IMR-90 (cell line): ENCODE measurements around the gene TTC7B. TPM values are rescaled to one million over a fixed set of nuclear protein-coding genes. Genes with fewer than 3 reads are reported as not detected.

Experiments
- ATAC-seq: fragments of 200-7000 bp; cut with Tn5 transposase; 2 replicates; pipeline ENCODE4 v1.9.1; 2020; ENCODE audit warnings: low read depth, mild to moderate bottlenecking, moderate library complexity
- BruUV-seq: library from RNA; stranded (reverse); fragments of 400-500 nt; replicated peaks from 2 replicates; lab custom pipeline; 2021; lab: Mats Ljungman, UMichigan
- CTCF ChIA-PET: fragments of 300-600 bp; formaldehyde crosslinking; extraction: SDS; loops from one replicate; lab custom pipeline; 2021; ENCODE audit warnings: antibody characterized with exemption; lab: Yijun Ruan, JAX
- POLR2A ChIA-PET: fragments of 300-600 bp; sonication (Branson Sonifier 250); formaldehyde crosslinking; loops from one replicate; lab custom pipeline; 2022; ENCODE audit warnings: antibody characterized with exemption; ENCODE audit not compliant: unreplicated experiment; lab: Charles Lee
- DNase-seq: peaks from one replicate; pipeline ENCODE4 v3.0.0; 2013
- H2AFZ ChIP-seq: replicated peaks from 2 replicates; pipeline ENCODE3; 2013; ENCODE audit warnings: low read length, mild to moderate bottlenecking; ENCODE audit not compliant: poor library complexity
- H2AK5ac ChIP-seq: 2 replicates; pipeline ENCODE4 v1.6.1; 2013; ENCODE audit warnings: low read depth, low read length, inconsistent platforms
- H2AK9ac ChIP-seq: replicated peaks from 2 replicates; pipeline ENCODE3; 2013; ENCODE audit warnings: mild to moderate bottlenecking, low read depth, low read length, moderate library complexity; ENCODE audit not compliant: poor library complexity
- H2BK120ac ChIP-seq: 2 replicates; pipeline ENCODE4 v1.6.1; 2013; ENCODE audit warnings: low read depth, low read length, inconsistent platforms
- H2BK15ac ChIP-seq: 3 replicates; pipeline ENCODE4 v1.6.1; 2013; ENCODE audit warnings: low read depth, low read length, inconsistent platforms
- H2BK20ac ChIP-seq: 2 replicates; pipeline ENCODE4 v1.6.1; 2013; ENCODE audit warnings: low read depth, mild to moderate bottlenecking, inconsistent platforms, low read length, moderate library complexity
- H2BK5ac ChIP-seq: 2 replicates; pipeline ENCODE4 v1.6.1; 2013; ENCODE audit warnings: mild to moderate bottlenecking, low read depth, low read length, inconsistent platforms; ENCODE audit not compliant: poor library complexity, severe bottlenecking
- H3K14ac ChIP-seq: replicated peaks from 2 replicates; pipeline ENCODE4 v1.6.1; 2013; ENCODE audit warnings: low read depth, low read length, inconsistent platforms
- H3K18ac ChIP-seq: 2 replicates; pipeline ENCODE4 v1.6.1; 2013; ENCODE audit warnings: low read depth, low read length, control low read depth
- H3K23ac ChIP-seq: 2 replicates; pipeline ENCODE4 v1.6.1; 2013; ENCODE audit warnings: low read depth, low read length, inconsistent platforms
- H3K27ac ChIP-seq: 2 replicates; pipeline ENCODE4 v1.5.1; 2013; ENCODE audit warnings: mild to moderate bottlenecking, control low read depth, low read length; ENCODE audit not compliant: insufficient read depth
- H3K27me3 ChIP-seq: 2 replicates; pipeline ENCODE4 v1.6.1; 2013; ENCODE audit warnings: low read length; ENCODE audit not compliant: control insufficient read depth, insufficient read depth
- H3K36me3 ChIP-seq: 2 replicates; pipeline ENCODE4 v1.6.1; 2013; ENCODE audit warnings: low read length, mixed read lengths; ENCODE audit not compliant: control insufficient read depth, insufficient read depth
- H3K4ac ChIP-seq: 2 replicates; pipeline ENCODE4 v1.6.1; 2013; ENCODE audit warnings: low read depth, low read length, inconsistent platforms
- H3K4me1 ChIP-seq: 2 replicates; pipeline ENCODE4 v1.6.1; 2013; ENCODE audit warnings: low read length, mixed read lengths; ENCODE audit not compliant: control insufficient read depth, insufficient read depth
- H3K4me2 ChIP-seq: 2 replicates; pipeline ENCODE4 v1.6.1; 2013; ENCODE audit warnings: low read depth, mild to moderate bottlenecking, control low read depth, low read length, moderate library complexity
- H3K4me3 ChIP-seq: 2 replicates; pipeline ENCODE4 v1.5.1; 2013; ENCODE audit warnings: low read depth, mild to moderate bottlenecking, control low read depth, low read length, moderate library complexity; ENCODE audit not compliant: insufficient read depth
- H3K56ac ChIP-seq: 2 replicates; pipeline ENCODE4 v1.6.1; 2013; ENCODE audit warnings: low read length, inconsistent platforms; ENCODE audit not compliant: insufficient read depth; ENCODE audit errors: extremely low read depth
- H3K79me1 ChIP-seq, 2 experiments: 2 replicates each; pipeline ENCODE4 v1.6.1; 2013; ENCODE audit warnings: low read length in 2 of 2, inconsistent platforms in 1 of 2, low read depth in 1 of 2
- H3K9ac ChIP-seq: 2 replicates; pipeline ENCODE4 v1.6.1; 2013; ENCODE audit warnings: low read depth, low read length, control low read depth
- H3K9me1 ChIP-seq: 2 replicates; pipeline ENCODE4 v1.6.1; 2013; ENCODE audit warnings: low read length, inconsistent platforms; ENCODE audit not compliant: insufficient read depth
- H3K9me3 ChIP-seq: 2 replicates; pipeline ENCODE4 v1.6.1; 2013; ENCODE audit warnings: low read length; ENCODE audit not compliant: control insufficient read depth, insufficient read depth
- H4K20me1 ChIP-seq: 2 replicates; pipeline ENCODE4 v1.6.1; 2013; ENCODE audit warnings: low read length, inconsistent platforms; ENCODE audit not compliant: insufficient read depth
- H4K5ac ChIP-seq: 2 replicates; pipeline ENCODE4 v1.6.1; 2013; ENCODE audit warnings: mild to moderate bottlenecking, low read depth, low read length, control low read depth
- H4K8ac ChIP-seq, 2 experiments: 2 replicates each; pipeline ENCODE4 v1.6.1; 2013; ENCODE audit warnings: low read depth in 2 of 2, low read length in 2 of 2, control low read depth in 1 of 2, inconsistent platforms in 1 of 2
- H4K91ac ChIP-seq: 2 replicates; pipeline ENCODE4 v1.6.1; 2013; ENCODE audit warnings: low read depth, low read length, inconsistent platforms; ENCODE audit not compliant: insufficient read depth
- MXI1 ChIP-seq: IDR thresholded peaks from 2 replicates; pipeline ENCODE4 v1.6.1; 2012; ENCODE audit warnings: low read depth, mild to moderate bottlenecking, low read length, moderate library complexity, borderline replicate concordance
- NFE2L2 ChIP-seq: fragments of 150-350 bp; IDR thresholded peaks from 2 replicates; pipeline ENCODE4 v1.6.1; 2016; ENCODE audit warnings: low read depth, mild to moderate bottlenecking, low read length
- WGBS, 2 experiments: methylation state at CpG; one replicate each; pipeline versions ENCODE4 v1.1.5 to v1.1.7; 2013; ENCODE audit warnings: missing lambda C conversion rate in 2 of 2; ENCODE audit not compliant: insufficient read length in 1 of 2; ENCODE audit errors: extremely low coverage in 2 of 2; 5-methylcytosine and 5-hydroxymethylcytosine counted together
- dilution Hi-C: fragments of 300-500 bp; cut with HindIII; formaldehyde crosslinking; loops from one replicate; pipeline ENCODE4 v1.14.3; 2018; ENCODE audit warnings: low sequenced_read_pairs; ENCODE audit not compliant: unreplicated experiment
- in situ Hi-C: fragments of 300-500 bp; cut with MboI; formaldehyde crosslinking; loops from 3 replicates; pipeline ENCODE4 v1.14.3; 2019; ENCODE audit warnings: low sequenced_read_pairs, inconsistent platforms, mixed read lengths
- intact Hi-C: fragments of 100-400 bp; cut with micrococcal nuclease; formaldehyde crosslinking; loops from 2 replicates; pipeline ENCODE4 v1.10.0; 2022
- polyA plus RNA-seq, 3 experiments: library from polyadenylated mRNA; depleted of rRNA; stranded (reverse); fragments of >200 nt; gene quantifications; 2 replicates each; pipeline ENCODE4 v1.2.3, GENCODE V29; 2012; ENCODE audit warnings: low replicate concordance in 1 of 3
- total RNA-seq: library from RNA; depleted of rRNA; stranded (reverse); fragments of >200 nt; gene quantifications from 2 replicates; pipeline ENCODE4 v1.2.3, GENCODE V29; 2012

The TTC7B gene
- total and polyA plus RNA-seq, 2 of the 4 experiments (the other 2 are of a cell fraction) = 18.1 to 35.3 TPM

GRCh38 chr14:90523961-90524875, 292.0 kb downstream of the TTC7B start:
- dilution Hi-C loops = no loop called here
- H2BK120ac ChIP-seq = 0 out of 2 replicates have a peak overlapping the region, but pooled peaks have one; percentile 13
- H4K91ac ChIP-seq = no peak overlapping the region
- intact Hi-C loops = loop anchor here (10.0 kb wide), 1 partner anchor 171 kb away; no protein-coding TSS in a partner anchor
- no peak overlapping the region for H4K8ac ChIP-seq
- POLR2A ChIA-PET = no interaction called here
- no peak overlapping the region for H3K4me3 ChIP-seq
- ATAC-seq (no peak), DNase-seq (no peak)
- BruUV-seq = no TSS peak
- H3K4me1 ChIP-seq = peaks cover 3% of the 10 kb centered on the region
- no peak overlapping the region for H4K5ac ChIP-seq
- H3K4ac ChIP-seq = no peak overlapping the region
- H3K79me1 ChIP-seq = no peaks in the 10 kb centered on the region
- H2AK9ac ChIP-seq = no peak overlapping the region
- no peaks in the 10 kb centered on the region; the same call in 1 of the 2 replicates for H3K9me3 ChIP-seq
- H2BK5ac ChIP-seq = no peak overlapping the region
- TF ChIP-seq MXI1 (no peak), NFE2L2 (no peak)
- in situ Hi-C loops = no loop called here
- peak overlapping the region; percentile 41; the same call in 1 of the 2 replicates for H3K14ac ChIP-seq
- no peak overlapping the region for H2BK20ac ChIP-seq
- CTCF ChIA-PET = interaction anchor here (0.6 to 0.7 kb wide), 2 partner anchors 108 to 222 kb away, joined by 3 to 5 read pairs; no protein-coding TSS in a partner anchor
- peaks cover 5% of the 10 kb centered on the region; the same call in 1 of the 2 replicates for H3K27me3 ChIP-seq
- no peak overlapping the region for H3K56ac ChIP-seq
- no peak overlapping the region for H3K18ac ChIP-seq
- peaks cover 5% of the 10 kb centered on the region for H3K9me1 ChIP-seq
- H3K4me2 ChIP-seq = no peak overlapping the region
- WGBS, 2 experiments = no CpG with 5 or more reads among the region's 18 CpGs
- no peak overlapping the region for H3K23ac ChIP-seq
- H2BK15ac ChIP-seq = no peak overlapping the region
- H2AFZ ChIP-seq = peak overlapping the region; percentile 18
- no peaks in the 10 kb centered on the region for H4K20me1 ChIP-seq
- no peak overlapping the region for H3K27ac ChIP-seq
- no peaks in the 10 kb centered on the region for H3K36me3 ChIP-seq
- H3K9ac ChIP-seq = no peak overlapping the region
- peak overlapping the region; percentile 0; the same call in 1 of the 2 replicates for H2AK5ac ChIP-seq
